Measurements from ENCODE around the gene DRD3.

DNA sequence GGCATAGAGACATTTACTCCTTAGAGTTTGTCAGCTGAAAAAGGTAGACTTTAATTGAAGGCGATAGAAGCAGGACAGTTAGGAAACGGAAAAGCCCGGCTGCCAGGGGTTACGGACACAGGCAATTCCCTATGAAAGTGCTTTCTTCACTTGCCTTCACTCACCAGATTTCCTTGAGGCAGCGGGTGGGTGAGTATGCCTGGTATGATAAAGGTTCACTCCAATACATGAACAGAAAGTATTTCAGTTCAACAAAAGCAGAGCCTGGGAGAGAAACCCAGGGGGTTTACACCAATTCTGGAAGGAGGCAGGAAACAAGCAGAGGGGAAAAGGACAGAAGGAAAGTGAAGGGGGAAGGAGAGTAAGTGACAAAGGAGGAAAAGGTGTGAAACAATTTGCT is 68.4 kb downstream of the DRD3 start:
- TF ChIP-seq, protein P1, sequence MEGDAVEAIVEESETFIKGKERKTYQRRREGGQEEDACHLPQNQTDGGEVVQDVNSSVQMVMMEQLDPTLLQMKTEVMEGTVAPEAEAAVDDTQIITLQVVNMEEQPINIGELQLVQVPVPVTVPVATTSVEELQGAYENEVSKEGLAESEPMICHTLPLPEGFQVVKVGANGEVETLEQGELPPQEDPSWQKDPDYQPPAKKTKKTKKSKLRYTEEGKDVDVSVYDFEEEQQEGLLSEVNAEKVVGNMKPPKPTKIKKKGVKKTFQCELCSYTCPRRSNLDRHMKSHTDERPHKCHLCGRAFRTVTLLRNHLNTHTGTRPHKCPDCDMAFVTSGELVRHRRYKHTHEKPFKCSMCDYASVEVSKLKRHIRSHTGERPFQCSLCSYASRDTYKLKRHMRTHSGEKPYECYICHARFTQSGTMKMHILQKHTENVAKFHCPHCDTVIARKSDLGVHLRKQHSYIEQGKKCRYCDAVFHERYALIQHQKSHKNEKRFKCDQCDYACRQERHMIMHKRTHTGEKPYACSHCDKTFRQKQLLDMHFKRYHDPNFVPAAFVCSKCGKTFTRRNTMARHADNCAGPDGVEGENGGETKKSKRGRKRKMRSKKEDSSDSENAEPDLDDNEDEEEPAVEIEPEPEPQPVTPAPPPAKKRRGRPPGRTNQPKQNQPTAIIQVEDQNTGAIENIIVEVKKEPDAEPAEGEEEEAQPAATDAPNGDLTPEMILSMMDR (conservative IDR thresholded peaks at IDR 0.05; ENCODE audit: low read depth, low read length): no peak
- TF ChIP-seq EZH2 (IDR thresholded peaks at IDR 0.05; ENCODE audit: borderline replicate concordance, low read depth, low read length, poor library complexity, severe bottlenecking): no peak
